T-helper 17 cell (primary cell): ENCODE results near the gene SMIM36. TPM values are rescaled to one million over a fixed set of nuclear protein-coding genes. Genes with fewer than 3 reads are reported as not detected.
"Not testable (repeated sequence)": the region's sequence is repeated elsewhere in the genome, so short reads cannot be mapped to it uniquely, and the experiment has no call there.

ENCODE experiments used
- ATAC-seq: fragments of 150-1000 bp; cut with Tn5 transposase; 2 replicates; pipeline ENCODE4 v1.10.0; 2021; ENCODE audit warnings: mild to moderate bottlenecking, moderate library complexity
- DNase-seq, 3 donors: peaks; one replicate each; pipeline versions ENCODE4 v3.0.0 to v3.0.0-alpha.2; 2020 to 2021
- H3K9me3 ChIP-seq: one replicate; pipeline ENCODE4 v1.7.0; 2013; ENCODE audit warnings: low read length, mild to moderate bottlenecking; ENCODE audit not compliant: control insufficient read depth, poor library complexity, severe bottlenecking
- H3K27ac Mint-ChIP-seq: one replicate; pipeline ENCODE4 v1.8.0; 2022; ENCODE audit warnings: mild to moderate bottlenecking, moderate library complexity, mixed read lengths
- H3K27me3 Mint-ChIP-seq: one replicate; pipeline ENCODE4 v1.8.0; 2022; ENCODE audit warnings: mixed read lengths
- H3K36me3 Mint-ChIP-seq: one replicate; pipeline ENCODE4 v1.8.0; 2022; ENCODE audit warnings: low read depth, mixed read lengths
- H3K4me1 Mint-ChIP-seq: one replicate; pipeline ENCODE4 v1.8.0; 2022; ENCODE audit warnings: mild to moderate bottlenecking, mixed read lengths
- H3K4me3 Mint-ChIP-seq: one replicate; pipeline ENCODE4 v1.8.0; 2022; ENCODE audit warnings: mild to moderate bottlenecking, moderate library complexity, mixed read lengths
- total RNA-seq, 4 donors: library from RNA in 2 of 4; stranded (reverse) in 2 of 4; gene quantifications; one replicate each; pipeline ENCODE4 v1.2.3 and lab custom pipeline; 2022 to 2026

SMIM36 gene
- total RNA-seq, 2 donors from 2014 or later, result 0.10 TPM; not detected in 1

DNA sequence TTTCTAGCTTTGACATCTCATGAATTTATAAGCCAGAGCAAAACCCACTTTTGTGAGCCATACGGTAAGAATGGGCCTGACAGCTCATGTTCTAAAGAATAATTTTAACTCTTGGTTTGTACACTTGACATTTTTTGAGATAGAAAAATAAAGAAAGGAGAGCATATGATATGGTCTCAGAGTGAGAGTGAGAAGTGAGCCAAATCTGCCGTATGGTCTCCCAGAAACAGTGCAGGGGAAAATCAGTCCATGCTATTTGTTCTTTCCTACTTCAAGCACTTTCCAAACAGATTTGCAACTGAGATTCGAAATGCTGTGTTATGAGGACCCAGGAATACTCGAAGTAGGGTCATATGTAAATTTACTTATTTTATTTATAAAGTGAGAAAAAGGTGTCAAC, 20.9 kb downstream of the SMIM36 start:
- H3K9me3 ChIP-seq, result no peaks in the 10 kb centered on the region
- H3K36me3 Mint-ChIP-seq, result no peaks in the 10 kb centered on the region
- no peak for ATAC-seq

DNA sequence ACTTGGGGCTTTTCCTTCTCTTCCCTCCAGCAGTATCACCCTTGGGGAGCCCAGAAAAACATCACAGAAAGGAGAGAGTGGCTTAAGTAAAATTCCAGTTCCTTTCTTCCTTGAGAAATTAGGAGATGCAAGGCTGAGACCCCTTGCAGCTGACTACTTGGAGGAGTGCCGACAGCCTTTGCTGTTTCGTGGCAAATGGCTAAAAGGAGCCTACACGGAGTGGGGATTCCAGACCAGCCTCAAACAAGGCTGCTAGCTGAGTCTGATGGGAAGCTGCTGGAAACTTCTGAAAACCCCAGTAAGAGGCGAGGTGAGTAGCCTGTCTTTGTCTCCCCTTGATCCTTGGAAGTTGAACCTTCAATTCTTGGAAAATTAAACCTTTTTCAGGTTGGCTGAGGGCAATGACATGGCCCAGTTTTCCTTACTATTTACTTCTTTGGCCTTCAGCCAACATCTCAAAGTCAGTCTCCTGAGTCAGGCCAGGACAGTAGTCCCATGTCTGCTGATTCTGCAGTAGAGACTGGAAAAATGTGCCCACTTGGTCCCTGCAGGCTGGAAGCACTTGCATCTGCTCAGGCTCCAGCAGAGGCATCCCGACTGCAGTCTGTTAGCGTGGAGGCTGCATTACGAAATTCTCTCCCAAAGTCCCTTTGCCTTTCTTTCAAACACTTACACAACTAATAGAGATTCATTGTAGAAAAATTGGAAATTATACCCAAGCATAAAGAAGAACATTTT, 23.4 kb downstream of the SMIM36 start:
- H3K9me3 ChIP-seq, result no peaks in the 10 kb centered on the region
- DNase-seq (no peak), ATAC-seq (no peak)
- H3K27ac Mint-ChIP-seq, result no peak overlapping the region
- peaks cover 49% of the 10 kb centered on the region for H3K27me3 Mint-ChIP-seq
- H3K4me1 Mint-ChIP-seq, result no peaks in the 10 kb centered on the region
- no peak overlapping the region for H3K4me3 Mint-ChIP-seq
- no peaks in the 10 kb centered on the region for H3K36me3 Mint-ChIP-seq

More for the DNA sequence above, 20.9 kb downstream of the SMIM36 start:
- Mint-ChIP-seq H3K4me1 (no peaks in the 10 kb centered on the region), H3K27ac (no peak overlapping the region), H3K27me3 (peaks cover 57% of the 10 kb centered on the region), H3K4me3 (no peak overlapping the region)
- DNase-seq, result no peak

DNA sequence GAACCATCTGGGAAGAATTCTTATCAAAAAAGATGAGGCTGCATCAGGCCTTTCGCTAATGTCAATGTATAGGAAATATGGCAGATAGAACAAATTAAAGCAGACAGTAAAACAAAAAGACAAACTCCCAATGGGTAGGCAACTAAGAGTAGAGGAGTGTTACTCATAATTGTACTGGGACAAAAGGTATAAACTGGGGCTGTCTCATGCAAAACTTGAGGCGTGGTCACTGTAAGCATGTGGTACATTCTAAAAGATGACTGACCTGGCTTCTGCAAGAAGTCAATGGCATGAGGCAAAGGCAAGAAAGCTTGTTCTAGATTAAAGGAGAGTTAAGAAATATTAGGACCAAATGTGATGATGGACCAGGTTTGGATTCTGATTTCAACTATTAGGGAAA, 26.7 kb downstream of the SMIM36 start:
- DNase-seq (no peak), ATAC-seq (no peak)
- no peak overlapping the region for H3K4me3 Mint-ChIP-seq
- H3K36me3 Mint-ChIP-seq, result peaks cover 2% of the 10 kb centered on the region
- no peaks in the 10 kb centered on the region for H3K9me3 ChIP-seq
- H3K27ac Mint-ChIP-seq, result no peak overlapping the region
- peaks cover 43% of the 10 kb centered on the region for H3K27me3 Mint-ChIP-seq
- H3K4me1 Mint-ChIP-seq, result peaks cover 4% of the 10 kb centered on the region

DNA sequence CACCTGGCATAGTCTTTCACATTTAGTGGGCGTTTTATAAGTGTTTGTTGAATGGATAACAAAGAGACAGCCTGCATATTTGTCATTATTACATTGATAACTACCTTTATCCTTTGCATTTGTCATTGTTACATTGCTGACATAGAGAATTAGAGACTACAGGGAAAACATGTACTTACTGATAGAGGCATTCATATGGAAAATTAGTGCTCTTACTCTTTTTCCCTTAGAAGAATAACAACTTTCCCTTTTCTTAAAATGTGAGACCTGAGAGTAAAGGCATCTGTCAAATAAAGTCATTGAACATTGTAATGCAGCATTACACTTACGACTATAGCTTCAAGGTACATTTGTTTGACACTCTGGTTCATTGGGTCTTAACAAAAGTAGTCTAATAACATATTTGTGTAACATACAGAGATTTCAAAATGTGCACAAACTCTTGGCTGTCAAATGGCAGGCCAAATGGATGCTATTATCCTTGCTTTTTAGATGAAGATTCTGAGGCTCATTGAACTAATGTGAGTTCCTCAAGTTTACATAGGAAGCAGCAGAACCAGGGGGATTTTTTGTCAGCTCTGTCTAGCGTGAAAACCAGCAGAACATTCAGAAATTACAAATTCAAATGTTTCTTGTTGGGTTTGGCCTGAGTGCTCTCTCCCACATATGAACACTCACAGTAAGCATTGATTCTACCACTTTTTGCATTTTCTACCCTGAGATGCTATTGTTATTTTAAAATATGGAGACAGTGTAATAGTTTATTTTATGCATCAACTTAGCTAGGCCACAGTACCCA, 28.5 kb downstream of the SMIM36 start:
- Mint-ChIP-seq H3K36me3 (peaks cover 2% of the 10 kb centered on the region), H3K27ac (no peak overlapping the region), H3K27me3 (peaks cover 37% of the 10 kb centered on the region), H3K4me1 (peaks cover 4% of the 10 kb centered on the region), H3K4me3 (no peak overlapping the region)
- H3K9me3 ChIP-seq, result no peaks in the 10 kb centered on the region
- ATAC-seq, result no peak
- no peak for DNase-seq

DNA sequence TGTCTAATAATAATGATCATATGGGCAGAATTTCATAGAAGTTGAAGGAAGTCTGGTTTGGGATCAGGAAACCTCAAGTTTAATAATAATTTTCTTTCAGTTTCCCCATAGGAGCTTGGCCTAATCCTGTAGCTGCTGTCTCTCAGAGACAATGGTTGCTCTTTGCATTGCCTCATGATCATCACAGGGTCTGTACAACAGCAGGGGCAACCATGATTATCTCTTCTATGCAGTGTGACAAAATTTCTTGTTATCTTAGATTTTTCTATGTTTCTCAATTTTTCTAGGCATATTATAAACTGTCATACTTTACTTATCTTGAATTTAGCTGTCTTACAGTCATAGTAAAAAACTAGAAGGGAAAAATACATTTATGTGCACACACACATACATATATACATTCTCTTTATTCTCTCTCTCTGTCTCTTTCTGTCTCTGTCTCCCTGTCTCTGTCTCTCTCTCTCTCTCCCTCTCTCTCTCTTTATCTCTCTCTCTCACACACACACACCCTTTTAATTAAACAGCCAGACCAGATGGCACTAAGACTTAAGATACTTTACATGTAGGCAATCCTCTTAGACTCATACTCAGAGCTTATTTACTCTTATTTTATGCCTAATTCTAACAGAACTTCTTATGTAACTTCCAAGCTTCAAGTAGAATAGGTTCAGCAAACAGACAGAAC, 30.5 kb downstream of the SMIM36 start:
- Mint-ChIP-seq H3K4me1 (peaks cover 4% of the 10 kb centered on the region), H3K36me3 (peaks cover 2% of the 10 kb centered on the region), H3K4me3 (no peak overlapping the region), H3K27me3 (peaks cover 35% of the 10 kb centered on the region), H3K27ac (no peak overlapping the region)
- H3K9me3 ChIP-seq, result no peaks in the 10 kb centered on the region
- DNase-seq, result no peak
- no peak for ATAC-seq

DNA sequence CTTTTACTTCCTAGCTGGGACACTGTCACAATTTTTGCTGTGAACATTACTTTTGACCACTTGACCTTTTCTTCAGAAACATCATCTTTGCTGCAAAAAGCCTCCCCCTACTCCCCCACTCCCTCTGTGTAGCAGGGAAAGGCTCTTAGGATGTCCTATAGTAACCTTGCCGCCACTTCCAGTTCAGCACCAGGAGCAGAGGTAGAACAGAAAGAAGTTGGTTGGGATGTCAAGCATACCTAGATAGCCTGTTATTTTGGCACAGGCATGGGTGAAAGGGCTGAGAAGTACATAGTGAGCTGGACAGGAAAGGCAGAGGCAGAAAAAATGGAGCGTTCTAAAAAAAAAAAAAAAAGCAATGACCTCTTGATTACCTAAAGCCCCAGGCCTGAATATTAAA, 31.3 kb downstream of the SMIM36 start:
- Mint-ChIP-seq H3K27me3 (peaks cover 35% of the 10 kb centered on the region), H3K4me3 (no peak overlapping the region), H3K36me3 (peaks cover 2% of the 10 kb centered on the region), H3K27ac (no peak overlapping the region), H3K4me1 (peaks cover 4% of the 10 kb centered on the region)
- ATAC-seq (no peak), DNase-seq (no peak)
- H3K9me3 ChIP-seq, result no peaks in the 10 kb centered on the region

DNA sequence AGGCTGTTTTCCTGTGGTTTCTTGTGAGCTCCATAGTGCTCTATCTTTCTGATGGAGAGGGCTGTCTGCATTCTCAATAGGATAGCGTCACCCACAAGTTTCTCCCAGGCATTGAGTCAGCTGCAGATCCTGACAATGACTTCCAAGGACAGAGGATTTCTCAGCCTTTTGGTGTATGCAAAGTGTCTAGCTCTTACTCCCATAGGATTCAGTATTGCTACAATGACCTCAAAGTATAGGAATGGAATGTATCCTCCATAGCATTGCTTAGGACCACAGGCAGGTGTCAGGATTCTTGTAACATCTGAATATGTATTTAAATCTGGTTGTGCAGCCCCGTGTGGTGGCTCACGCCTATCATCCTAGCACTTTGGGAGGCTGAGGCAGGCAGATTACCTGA, 32.3 kb downstream of the SMIM36 start:
- no peak for DNase-seq
- no peak for ATAC-seq
- Mint-ChIP-seq H3K27me3 (peaks cover 35% of the 10 kb centered on the region), H3K4me3 (no peak overlapping the region), H3K4me1 (peaks cover 7% of the 10 kb centered on the region), H3K36me3 (peaks cover 2% of the 10 kb centered on the region), H3K27ac (no peak overlapping the region)
- H3K9me3 ChIP-seq, result no peaks in the 10 kb centered on the region

DNA sequence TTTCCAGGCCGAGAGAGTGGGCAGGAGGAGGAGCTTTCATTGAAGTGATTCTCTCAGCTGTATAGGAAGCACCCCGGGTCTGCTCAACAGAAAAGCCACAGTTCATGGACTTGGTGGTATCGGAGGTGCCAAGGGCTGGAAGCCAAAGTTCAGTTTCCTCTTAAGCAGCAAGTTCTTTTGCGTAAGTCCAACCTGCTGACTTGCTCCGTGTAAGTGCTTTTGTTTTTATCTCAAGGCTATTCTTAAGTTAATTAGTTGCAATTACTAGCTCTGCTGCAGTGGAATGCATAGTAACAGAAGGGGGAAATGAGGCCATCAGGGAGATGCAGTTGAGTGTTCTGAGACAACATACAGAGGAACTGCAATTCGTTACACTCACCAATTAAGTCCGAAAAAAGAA, 44.6 kb downstream of the SMIM36 start:
- H3K27ac Mint-ChIP-seq, result no peak overlapping the region
- ATAC-seq (no peak), DNase-seq (no peak)
- no peaks in the 10 kb centered on the region for H3K36me3 Mint-ChIP-seq
- H3K27me3 Mint-ChIP-seq, result no peaks in the 10 kb centered on the region
- H3K4me3 Mint-ChIP-seq, result no peak overlapping the region
- no peaks in the 10 kb centered on the region for H3K4me1 Mint-ChIP-seq
- no peaks in the 10 kb centered on the region for H3K9me3 ChIP-seq

DNA sequence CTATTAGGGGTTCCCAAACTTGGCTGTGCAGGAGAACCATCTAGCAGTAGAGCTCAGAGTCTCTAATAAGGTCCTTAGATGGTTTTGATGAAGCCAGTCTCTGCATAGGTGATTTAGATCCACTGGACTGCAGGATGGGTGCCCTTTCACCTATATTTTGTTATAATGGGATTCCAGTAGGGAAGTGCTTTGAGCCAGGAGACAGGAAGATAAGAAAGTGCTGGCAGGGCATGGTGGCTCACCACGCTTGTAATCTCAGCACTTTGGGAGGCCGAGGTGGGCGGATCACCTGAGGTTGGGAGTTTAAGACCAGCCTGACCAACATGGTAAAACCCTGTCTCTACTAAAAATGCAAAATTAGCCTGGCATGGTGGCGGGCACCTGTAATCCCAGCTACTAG, 45.5 kb downstream of the SMIM36 start:
- ATAC-seq, H3K27me3 Mint-ChIP-seq, H3K27ac Mint-ChIP-seq, H3K4me1 Mint-ChIP-seq, H3K4me3 Mint-ChIP-seq, H3K9me3 ChIP-seq, DNase-seq, H3K36me3 Mint-ChIP-seq: not testable (repeated sequence)

DNA sequence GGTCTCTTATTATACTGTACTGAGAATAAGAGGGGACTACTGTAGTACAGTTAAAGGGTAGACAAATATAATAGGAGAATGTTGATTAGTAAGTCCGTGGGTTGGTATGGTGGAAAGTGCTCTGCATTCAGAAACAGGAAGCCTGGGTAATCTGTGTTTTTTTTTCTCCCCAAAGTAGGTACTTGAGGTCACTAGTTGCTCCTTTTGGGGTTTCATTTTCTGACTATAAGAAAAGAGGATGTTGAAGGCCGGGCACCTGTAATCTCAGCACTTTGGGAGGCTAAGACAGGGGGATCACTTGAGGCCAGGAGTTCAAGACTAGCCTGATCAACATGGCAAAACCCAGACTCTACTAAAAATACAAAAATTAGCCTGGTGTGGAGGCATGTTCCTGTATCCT, 47.7 kb downstream of the SMIM36 start:
- ATAC-seq (no peak), DNase-seq (no peak)
- Mint-ChIP-seq H3K4me3 (no peak overlapping the region), H3K4me1 (no peaks in the 10 kb centered on the region), H3K27me3 (no peaks in the 10 kb centered on the region), H3K36me3 (peaks cover 2% of the 10 kb centered on the region), H3K27ac (no peak overlapping the region)
- H3K9me3 ChIP-seq, result no peaks in the 10 kb centered on the region

DNA sequence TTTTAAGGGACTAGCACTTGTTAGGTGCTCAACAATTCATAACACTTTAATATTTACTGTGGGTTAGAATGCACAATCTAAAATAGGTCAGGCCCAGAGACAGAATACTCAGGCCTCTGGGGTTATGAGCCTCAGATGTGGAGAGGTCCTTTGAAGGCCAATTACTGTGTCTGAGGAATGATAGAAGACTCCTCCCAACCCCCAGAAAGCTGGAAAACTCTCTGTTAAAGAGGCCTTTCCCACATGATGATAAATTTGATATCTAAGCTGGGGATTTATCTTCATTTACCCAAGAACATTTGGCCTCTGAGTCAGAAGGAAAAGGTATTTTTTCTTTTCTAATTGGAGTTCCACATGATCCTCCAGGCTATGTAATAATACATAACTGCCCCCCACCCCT, 48.5 kb downstream of the SMIM36 start:
- H3K27me3 Mint-ChIP-seq, result no peaks in the 10 kb centered on the region
- H3K9me3 ChIP-seq, result no peaks in the 10 kb centered on the region
- ATAC-seq (no peak), DNase-seq (no peak)
- H3K27ac Mint-ChIP-seq, result no peak overlapping the region
- H3K36me3 Mint-ChIP-seq, result peaks cover 2% of the 10 kb centered on the region
- no peak overlapping the region for H3K4me3 Mint-ChIP-seq
- peaks cover 3% of the 10 kb centered on the region for H3K4me1 Mint-ChIP-seq

DNA sequence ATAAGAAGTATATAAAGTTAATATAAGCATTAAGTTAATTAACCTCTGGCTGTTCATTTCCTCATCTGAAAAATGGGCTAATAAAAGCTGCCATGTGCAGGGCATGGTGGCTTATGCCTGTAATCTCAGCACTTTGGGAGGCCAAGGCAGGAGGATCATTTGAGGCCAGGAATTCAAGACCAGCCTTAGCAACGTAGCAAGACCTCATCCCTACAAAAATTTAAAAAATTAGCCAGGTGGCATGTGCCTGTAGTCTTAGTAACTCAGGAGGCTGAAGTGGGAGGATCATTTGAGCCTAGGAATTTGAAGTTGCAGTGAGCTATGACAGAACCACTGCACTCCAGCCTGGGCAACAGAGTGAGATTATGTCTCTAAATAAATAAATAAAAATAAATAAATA, 49.0 kb downstream of the SMIM36 start:
- DNase-seq, result no peak
- Mint-ChIP-seq H3K4me1 (peaks cover 3% of the 10 kb centered on the region), H3K4me3 (no peak overlapping the region), H3K27me3 (no peaks in the 10 kb centered on the region), H3K27ac (no peak overlapping the region), H3K36me3 (peaks cover 2% of the 10 kb centered on the region)
- H3K9me3 ChIP-seq, result no peaks in the 10 kb centered on the region
- no peak for ATAC-seq

DNA sequence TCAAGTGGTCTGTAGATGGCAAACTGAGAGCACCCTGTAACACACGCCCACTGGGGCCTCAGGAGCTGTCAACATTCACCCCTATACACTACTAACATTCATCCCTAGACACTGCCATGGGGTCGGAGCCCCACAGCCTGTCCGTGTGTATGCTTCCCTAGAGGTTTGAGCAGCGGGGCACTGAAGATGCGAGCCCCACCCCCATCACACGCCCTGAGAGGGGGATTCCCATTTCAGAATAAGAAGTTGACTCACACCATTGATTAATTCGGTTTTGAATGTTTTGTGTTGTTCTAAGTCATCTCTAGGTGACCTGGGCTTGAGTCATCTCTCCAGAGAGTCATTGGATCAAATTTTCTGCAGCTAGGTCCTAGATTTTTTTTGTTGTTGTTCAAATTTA, 52.3 kb downstream of the SMIM36 start:
- H3K4me3 Mint-ChIP-seq, result no peak overlapping the region
- H3K36me3 Mint-ChIP-seq, result peaks cover 3% of the 10 kb centered on the region
- H3K9me3 ChIP-seq, result no peaks in the 10 kb centered on the region
- ATAC-seq (no peak), DNase-seq (no peak)
- H3K27ac Mint-ChIP-seq, result no peak overlapping the region
- H3K4me1 Mint-ChIP-seq, result peaks cover 3% of the 10 kb centered on the region
- H3K27me3 Mint-ChIP-seq, result peaks cover 1% of the 10 kb centered on the region
